Hepatocyte (in vitro differentiated cells): ENCODE results near the gene TOGARAM2.

Source experiments
- CTCF ChIP-seq: fragments of 200-600 bp; sonication (generic); IDR thresholded peaks from 2 replicates; pipeline ENCODE4 v1.5.1; 2016; ENCODE audit warnings: antibody characterized with exemption, mild to moderate bottlenecking; ENCODE audit not compliant: poor library complexity
- EZH2 ChIP-seq: fragments of 200-600 bp; sonication (generic); IDR thresholded peaks from 2 replicates; pipeline ENCODE4 v1.6.1; 2016; ENCODE audit warnings: antibody characterized with exemption, mild to moderate bottlenecking, borderline replicate concordance
- EZH2phosphoT487 ChIP-seq: fragments of 200-600 bp; sonication (generic); IDR thresholded peaks from one replicate; pipeline ENCODE4 v1.6.1; 2018; ENCODE audit warnings: antibody characterized with exemption, mild to moderate bottlenecking, low read depth, moderate library complexity; ENCODE audit not compliant: unreplicated experiment, severe bottlenecking

DNA sequence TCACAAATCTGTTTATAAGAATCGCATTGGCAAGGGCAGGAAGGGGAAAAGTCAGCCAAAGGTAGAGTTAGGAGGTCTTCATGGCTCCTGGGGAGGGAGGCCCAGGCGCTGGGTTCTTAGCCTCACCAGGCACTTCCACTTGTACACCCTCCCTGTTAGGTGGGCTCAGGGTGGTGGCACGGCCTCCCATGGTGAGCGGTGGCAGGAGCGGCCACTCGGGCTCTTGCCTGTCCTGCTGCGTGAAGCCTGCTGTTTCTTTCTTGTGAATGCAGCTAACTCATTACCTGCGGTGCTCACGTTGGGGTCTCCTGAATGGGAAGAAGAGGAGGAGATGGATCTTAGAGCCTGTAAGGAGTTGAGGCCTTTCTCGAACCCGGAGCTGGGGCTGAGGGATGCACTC, 40.8 kb downstream of the TOGARAM2 start:
- TF ChIP-seq CTCF (no peak), EZH2 (no peak), EZH2phosphoT487 (no peak)
